ENCODE data around the gene ARHGEF7.

DNA sequence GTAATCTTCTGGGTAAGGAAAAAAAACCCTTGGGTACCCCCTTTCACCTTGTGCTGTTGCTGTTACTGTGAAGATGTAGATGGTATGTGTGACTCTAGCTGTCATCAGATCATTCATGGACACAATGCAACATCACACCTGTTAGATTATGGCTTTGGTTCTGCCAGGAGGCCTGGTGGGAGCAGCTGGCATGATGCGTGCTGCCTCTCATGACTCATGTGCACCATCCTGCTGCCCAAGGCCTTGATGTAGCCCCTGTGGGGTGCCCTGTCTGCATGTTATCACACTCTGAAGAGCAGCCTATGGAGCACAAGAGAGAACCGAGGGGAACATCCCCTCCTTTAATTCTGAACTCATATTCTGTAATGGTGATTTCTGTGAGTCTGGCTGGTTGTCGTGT lies 147.6 kb downstream of the ARHGEF7 start:
- TF ChIP-seq ZNF274 (IDR thresholded peaks at IDR 0.05; ENCODE audit: low read depth, low read length) (no peak), SUZ12 (IDR thresholded peaks at IDR 0.05; ENCODE audit: extremely low read depth, insufficient read depth, insufficient read length) (no peak)
